ENCODE measurements around the gene CAPN15.

DNA sequence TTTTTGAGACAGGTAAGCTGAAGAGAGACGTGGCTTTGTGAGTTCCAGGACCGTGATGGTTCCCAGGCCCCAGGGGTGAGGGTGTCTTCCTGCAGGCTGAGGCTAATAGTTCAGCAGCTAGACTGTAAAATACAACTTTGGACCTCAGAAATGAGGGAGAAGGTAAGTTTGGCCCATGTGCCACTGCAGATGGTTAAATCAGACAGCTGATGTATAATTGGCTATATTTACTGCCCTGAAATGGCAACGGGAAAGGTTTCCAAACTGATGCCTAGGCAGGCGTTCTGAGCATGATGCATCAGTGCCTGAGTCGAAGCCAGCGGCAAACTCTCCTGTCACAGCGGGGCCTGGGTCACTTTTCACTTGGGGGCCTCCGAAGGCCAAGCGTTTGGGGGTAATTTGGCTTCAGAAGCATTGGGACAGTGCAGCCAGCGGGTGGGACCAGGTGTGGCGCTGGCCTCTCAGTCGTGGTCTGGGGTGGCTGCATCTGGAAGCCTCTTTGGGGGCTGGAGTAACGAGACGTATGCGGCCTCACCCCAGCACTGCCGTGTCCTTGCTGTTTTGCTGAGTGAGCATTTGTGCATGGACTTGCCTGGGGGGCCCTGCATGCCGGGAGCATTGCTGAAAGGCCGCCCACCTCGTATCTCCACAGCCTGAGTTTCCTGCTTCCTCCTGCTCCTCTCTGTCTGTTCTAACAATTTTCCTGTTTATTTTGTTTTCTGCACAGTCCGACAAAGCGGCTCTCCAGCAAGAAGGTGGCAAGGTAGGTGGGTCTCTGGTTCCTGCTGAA lies 31.2 kb upstream of the CAPN15 start:
- TF ChIP-seq, protein P1, sequence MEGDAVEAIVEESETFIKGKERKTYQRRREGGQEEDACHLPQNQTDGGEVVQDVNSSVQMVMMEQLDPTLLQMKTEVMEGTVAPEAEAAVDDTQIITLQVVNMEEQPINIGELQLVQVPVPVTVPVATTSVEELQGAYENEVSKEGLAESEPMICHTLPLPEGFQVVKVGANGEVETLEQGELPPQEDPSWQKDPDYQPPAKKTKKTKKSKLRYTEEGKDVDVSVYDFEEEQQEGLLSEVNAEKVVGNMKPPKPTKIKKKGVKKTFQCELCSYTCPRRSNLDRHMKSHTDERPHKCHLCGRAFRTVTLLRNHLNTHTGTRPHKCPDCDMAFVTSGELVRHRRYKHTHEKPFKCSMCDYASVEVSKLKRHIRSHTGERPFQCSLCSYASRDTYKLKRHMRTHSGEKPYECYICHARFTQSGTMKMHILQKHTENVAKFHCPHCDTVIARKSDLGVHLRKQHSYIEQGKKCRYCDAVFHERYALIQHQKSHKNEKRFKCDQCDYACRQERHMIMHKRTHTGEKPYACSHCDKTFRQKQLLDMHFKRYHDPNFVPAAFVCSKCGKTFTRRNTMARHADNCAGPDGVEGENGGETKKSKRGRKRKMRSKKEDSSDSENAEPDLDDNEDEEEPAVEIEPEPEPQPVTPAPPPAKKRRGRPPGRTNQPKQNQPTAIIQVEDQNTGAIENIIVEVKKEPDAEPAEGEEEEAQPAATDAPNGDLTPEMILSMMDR (IDR thresholded peaks at IDR 0.05): no peak
- TF ChIP-seq POLR2AphosphoS5 (IDR thresholded peaks at IDR 0.05): no peak
- TF ChIP-seq POLR2A (IDR thresholded peaks at IDR 0.05; ENCODE audit: low read depth): no peak

Measured in esophagus muscularis mucosa (tissue), 3 donors.